ENCODE measurements around the gene MAG. TPM values are rescaled to one million over a fixed set of nuclear protein-coding genes. Genes with fewer than 3 reads are reported as not detected.

The MAG gene
- total and polyA plus RNA-seq, 2 donors, result 0.09 to 0.41 TPM

GRCh38 chr19:35310331-35310730 lies 18.4 kb downstream of the MAG start:
- Histone ChIP-seq H3K4me3 (ENCODE audit: low read length in 2 of 2) (no peak overlapping the region), H3K9me3 (ENCODE audit: control insufficient read depth in 2 of 2, insufficient read depth in 1 of 2, low read length in 1 of 2) (no peaks in the 10 kb centered on the region), H3K4me1 (ENCODE audit: control insufficient read depth in 2 of 2, insufficient read depth in 2 of 2, low read length in 2 of 2) (peaks cover 4 to 11% of the 10 kb centered on the region in 2 donors), H3K27ac (ENCODE audit: low read depth in 1 of 2, low read length in 1 of 2) (no peak overlapping the region), H3K36me3 (ENCODE audit: control insufficient read depth in 2 of 2, insufficient read depth in 2 of 2, low read length in 1 of 2) (no peaks in the 10 kb centered on the region), H3K27me3 (ENCODE audit: control insufficient read depth in 2 of 2, insufficient read depth in 1 of 2, low read length in 1 of 2) (no peaks in the 10 kb centered on the region)
- WGBS, result 21% methylated on average over 12 of the region's 12 CpGs
- DNase-seq (ENCODE audit: low read depth in 6 of 9, low spot score in 9 of 9), result no peak

GRCh38 chr19:35310811-35311465 lies 19.0 kb downstream of the MAG start:
- H3K9me3 ChIP-seq (ENCODE audit: control insufficient read depth in 2 of 2, insufficient read depth in 1 of 2, low read length in 1 of 2), result no peaks in the 10 kb centered on the region
- WGBS, result 96% methylated on average over 10 of the region's 10 CpGs
- H3K4me1 ChIP-seq (ENCODE audit: control insufficient read depth in 2 of 2, insufficient read depth in 2 of 2, low read length in 2 of 2), result peaks cover 4 to 11% of the 10 kb centered on the region in 2 donors
- H3K27me3 ChIP-seq (ENCODE audit: control insufficient read depth in 2 of 2, insufficient read depth in 1 of 2, low read length in 1 of 2), result no peaks in the 10 kb centered on the region
- no peaks in the 10 kb centered on the region for H3K36me3 ChIP-seq (ENCODE audit: control insufficient read depth in 2 of 2, insufficient read depth in 2 of 2, low read length in 1 of 2)
- H3K4me3 ChIP-seq (ENCODE audit: low read length in 2 of 2), result no peak overlapping the region
- no peak for DNase-seq (ENCODE audit: low read depth in 6 of 9, low spot score in 9 of 9)
- no peak overlapping the region for H3K27ac ChIP-seq (ENCODE audit: low read depth in 1 of 2, low read length in 1 of 2)

GRCh38 chr19:35311901-35312665 lies 20.1 kb downstream of the MAG start:
- 88% methylated on average over 21 of the region's 21 CpGs for WGBS
- DNase-seq (ENCODE audit: low read depth in 6 of 9, low spot score in 9 of 9), result no peak
- Histone ChIP-seq H3K27me3 (ENCODE audit: control insufficient read depth in 2 of 2, insufficient read depth in 1 of 2, low read length in 1 of 2) (no peaks in the 10 kb centered on the region), H3K27ac (ENCODE audit: low read depth in 1 of 2, low read length in 1 of 2) (no peak overlapping the region), H3K36me3 (ENCODE audit: control insufficient read depth in 2 of 2, insufficient read depth in 2 of 2, low read length in 1 of 2) (no peaks in the 10 kb centered on the region), H3K4me3 (ENCODE audit: low read length in 2 of 2) (no peak overlapping the region), H3K9me3 (ENCODE audit: control insufficient read depth in 2 of 2, insufficient read depth in 1 of 2, low read length in 1 of 2) (no peaks in the 10 kb centered on the region), H3K4me1 (ENCODE audit: control insufficient read depth in 2 of 2, insufficient read depth in 2 of 2, low read length in 2 of 2) (peaks cover 4 to 11% of the 10 kb centered on the region in 2 donors)

- H3K36me3 ChIP-seq (ENCODE audit: control insufficient read depth in 2 of 2, insufficient read depth in 2 of 2, low read length in 1 of 2), result no peaks in the 10 kb centered on the region
- H3K4me3 ChIP-seq (ENCODE audit: low read length in 2 of 2), result no peak overlapping the region
- H3K4me1 ChIP-seq (ENCODE audit: control insufficient read depth in 2 of 2, insufficient read depth in 2 of 2, low read length in 2 of 2), result peaks cover 4 to 11% of the 10 kb centered on the region in 2 donors
- no peak for DNase-seq (ENCODE audit: low read depth in 6 of 9, low spot score in 9 of 9)
- no peak overlapping the region for H3K27ac ChIP-seq (ENCODE audit: low read depth in 1 of 2, low read length in 1 of 2)
- 40% methylated on average over 7 of the region's 7 CpGs for WGBS
- H3K27me3 ChIP-seq (ENCODE audit: control insufficient read depth in 2 of 2, insufficient read depth in 1 of 2, low read length in 1 of 2), result no peaks in the 10 kb centered on the region
- no peaks in the 10 kb centered on the region for H3K9me3 ChIP-seq (ENCODE audit: control insufficient read depth in 2 of 2, insufficient read depth in 1 of 2, low read length in 1 of 2)
Observed at GRCh38 chr19:35313587-35313986, 21.6 kb downstream of the MAG start.

GRCh38 chr19:35314031-35314430 lies 22.1 kb downstream of the MAG start:
- Histone ChIP-seq H3K4me1 (ENCODE audit: control insufficient read depth in 2 of 2, insufficient read depth in 2 of 2, low read length in 2 of 2) (peaks cover 4 to 11% of the 10 kb centered on the region in 2 donors), H3K4me3 (ENCODE audit: low read length in 2 of 2) (no peak overlapping the region)
- WGBS, result 90% methylated on average over 8 of the region's 8 CpGs

GRCh38 chr19:35314858-35315470 lies 23.0 kb downstream of the MAG start:
- H3K27ac ChIP-seq (ENCODE audit: low read depth in 1 of 2, low read length in 1 of 2), result no peak overlapping the region
- WGBS, result 96% methylated on average over 10 of the region's 10 CpGs
- no peaks in the 10 kb centered on the region for H3K9me3 ChIP-seq (ENCODE audit: control insufficient read depth in 2 of 2, insufficient read depth in 1 of 2, low read length in 1 of 2)
- H3K4me1 ChIP-seq (ENCODE audit: control insufficient read depth in 2 of 2, insufficient read depth in 2 of 2, low read length in 2 of 2), result peaks cover 4 to 10% of the 10 kb centered on the region in 2 donors
- no peaks in the 10 kb centered on the region for H3K36me3 ChIP-seq (ENCODE audit: control insufficient read depth in 2 of 2, insufficient read depth in 2 of 2, low read length in 1 of 2)
- no peak overlapping the region for H3K4me3 ChIP-seq (ENCODE audit: low read length in 2 of 2)
- DNase-seq (ENCODE audit: low read depth in 6 of 9, low spot score in 9 of 9), result no peak
- H3K27me3 ChIP-seq (ENCODE audit: control insufficient read depth in 2 of 2, insufficient read depth in 1 of 2, low read length in 1 of 2), result no peaks in the 10 kb centered on the region

More at GRCh38 chr19:35314031-35314430, 22.1 kb downstream of the MAG start:
- DNase-seq (ENCODE audit: low read depth in 6 of 9, low spot score in 9 of 9), result no peak
- Histone ChIP-seq H3K9me3 (ENCODE audit: control insufficient read depth in 2 of 2, insufficient read depth in 1 of 2, low read length in 1 of 2) (no peaks in the 10 kb centered on the region), H3K36me3 (ENCODE audit: control insufficient read depth in 2 of 2, insufficient read depth in 2 of 2, low read length in 1 of 2) (no peaks in the 10 kb centered on the region), H3K27ac (ENCODE audit: low read depth in 1 of 2, low read length in 1 of 2) (no peak overlapping the region), H3K27me3 (ENCODE audit: control insufficient read depth in 2 of 2, insufficient read depth in 1 of 2, low read length in 1 of 2) (no peaks in the 10 kb centered on the region)

- WGBS, result 93% methylated on average over 9 of the region's 9 CpGs
- no peak overlapping the region for H3K27ac ChIP-seq (ENCODE audit: low read depth in 1 of 2, low read length in 1 of 2)
- no peaks in the 10 kb centered on the region for H3K36me3 ChIP-seq (ENCODE audit: control insufficient read depth in 2 of 2, insufficient read depth in 2 of 2, low read length in 1 of 2)
- H3K4me1 ChIP-seq (ENCODE audit: control insufficient read depth in 2 of 2, insufficient read depth in 2 of 2, low read length in 2 of 2), result peaks cover 0 to 7% of the 10 kb centered on the region in 2 donors
- no peaks in the 10 kb centered on the region for H3K9me3 ChIP-seq (ENCODE audit: control insufficient read depth in 2 of 2, insufficient read depth in 1 of 2, low read length in 1 of 2)
- H3K4me3 ChIP-seq (ENCODE audit: low read length in 2 of 2), result no peak overlapping the region
- H3K27me3 ChIP-seq (ENCODE audit: control insufficient read depth in 2 of 2, insufficient read depth in 1 of 2, low read length in 1 of 2), result no peaks in the 10 kb centered on the region
- no peak for DNase-seq (ENCODE audit: low read depth in 6 of 9, low spot score in 9 of 9)
Observed at GRCh38 chr19:35315883-35316282, 23.9 kb downstream of the MAG start.

- H3K4me1 ChIP-seq (ENCODE audit: control insufficient read depth in 2 of 2, insufficient read depth in 2 of 2, low read length in 2 of 2), result peaks cover 0 to 5% of the 10 kb centered on the region in 2 donors
- H3K36me3 ChIP-seq (ENCODE audit: control insufficient read depth in 2 of 2, insufficient read depth in 2 of 2, low read length in 1 of 2), result no peaks in the 10 kb centered on the region
- no peak overlapping the region for H3K27ac ChIP-seq (ENCODE audit: low read depth in 1 of 2, low read length in 1 of 2)
- H3K9me3 ChIP-seq (ENCODE audit: control insufficient read depth in 2 of 2, insufficient read depth in 1 of 2, low read length in 1 of 2), result no peaks in the 10 kb centered on the region
- no peaks in the 10 kb centered on the region for H3K27me3 ChIP-seq (ENCODE audit: control insufficient read depth in 2 of 2, insufficient read depth in 1 of 2, low read length in 1 of 2)
- H3K4me3 ChIP-seq (ENCODE audit: low read length in 2 of 2), result no peak overlapping the region
- WGBS, result 93% methylated on average over 9 of the region's 9 CpGs
- DNase-seq (ENCODE audit: low read depth in 6 of 9, low spot score in 9 of 9), result no peak
Observed at GRCh38 chr19:35316560-35316959, 24.6 kb downstream of the MAG start.

- H3K4me1 ChIP-seq (ENCODE audit: control insufficient read depth in 2 of 2, insufficient read depth in 2 of 2, low read length in 2 of 2), result peaks cover 0 to 3% of the 10 kb centered on the region in 2 donors
- 77% methylated on average over 7 of the region's 7 CpGs for WGBS
Observed at GRCh38 chr19:35317464-35318043, 25.6 kb downstream of the MAG start.

More at GRCh38 chr19:35317464-35318043, 25.6 kb downstream of the MAG start:
- H3K36me3 ChIP-seq (ENCODE audit: control insufficient read depth in 2 of 2, insufficient read depth in 2 of 2, low read length in 1 of 2), result no peaks in the 10 kb centered on the region
- H3K27ac ChIP-seq (ENCODE audit: low read depth in 1 of 2, low read length in 1 of 2), result no peak overlapping the region
- H3K27me3 ChIP-seq (ENCODE audit: control insufficient read depth in 2 of 2, insufficient read depth in 1 of 2, low read length in 1 of 2), result no peaks in the 10 kb centered on the region
- DNase-seq (ENCODE audit: low read depth in 6 of 9, low spot score in 9 of 9), result no peak
- H3K4me3 ChIP-seq (ENCODE audit: low read length in 2 of 2), result no peak overlapping the region
- no peaks in the 10 kb centered on the region for H3K9me3 ChIP-seq (ENCODE audit: control insufficient read depth in 2 of 2, insufficient read depth in 1 of 2, low read length in 1 of 2)

All from thymus (tissue), 11 donors.